Ammon's horn (tissue), 1 donor: ENCODE data around the gene RNF144A.
A peak's percentile ranks its signal among the peaks of the same experiment; 100 is the strongest.

Experiments used
- DNase-seq: peaks from one replicate; pipeline ENCODE4 v3.0.0-alpha.2; 2016; ENCODE audit warnings: low spot score

Gene RNF144A

DNA sequence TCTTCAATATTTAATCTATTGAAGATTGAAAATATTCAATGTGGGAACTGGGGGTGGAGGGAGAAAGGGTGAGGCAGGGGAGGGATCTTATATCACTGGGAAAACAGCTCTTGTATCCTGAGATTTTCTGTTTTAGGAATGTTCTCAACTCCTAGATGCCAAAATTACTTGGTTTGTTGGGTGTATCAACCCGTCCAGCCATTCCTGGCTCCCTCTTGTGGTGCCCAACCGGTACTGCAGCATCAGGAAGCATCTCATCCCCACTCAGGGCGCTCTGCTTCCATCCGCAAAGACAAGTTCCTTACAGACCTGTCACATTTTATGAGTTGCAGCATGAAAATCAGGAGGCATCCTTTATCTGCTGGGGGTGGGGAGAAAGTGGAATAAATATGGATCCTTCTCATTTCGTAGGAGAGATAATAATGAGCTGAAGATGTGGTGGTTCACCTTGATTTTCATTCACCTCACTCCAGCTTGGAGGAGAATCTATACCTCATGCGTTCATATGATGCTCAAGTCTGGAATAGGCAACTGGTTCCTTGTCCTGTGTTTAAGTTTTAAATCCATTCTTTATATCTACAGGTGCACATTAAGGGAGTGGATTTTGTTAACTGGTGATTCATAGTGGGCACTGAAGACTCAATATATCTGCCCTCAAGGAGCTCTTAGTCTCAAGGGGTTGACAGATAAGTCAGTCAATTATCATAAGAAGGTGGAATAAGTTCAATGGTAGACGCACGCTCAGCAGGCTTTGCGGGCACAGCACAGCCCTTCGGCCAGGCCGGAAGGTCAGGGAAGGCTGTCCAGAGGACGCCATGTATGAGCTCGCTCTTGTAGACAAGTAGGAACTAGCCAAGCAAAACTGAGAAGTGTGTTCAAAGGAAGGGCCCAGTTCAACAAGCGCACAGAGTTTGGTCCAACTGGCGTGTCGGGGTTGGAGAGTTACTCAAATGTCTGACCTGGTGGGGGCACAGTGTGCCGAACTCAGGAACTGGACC lies 127.3 kb downstream of the RNF144A start:
- DNase-seq: peak; percentile 82

DNA sequence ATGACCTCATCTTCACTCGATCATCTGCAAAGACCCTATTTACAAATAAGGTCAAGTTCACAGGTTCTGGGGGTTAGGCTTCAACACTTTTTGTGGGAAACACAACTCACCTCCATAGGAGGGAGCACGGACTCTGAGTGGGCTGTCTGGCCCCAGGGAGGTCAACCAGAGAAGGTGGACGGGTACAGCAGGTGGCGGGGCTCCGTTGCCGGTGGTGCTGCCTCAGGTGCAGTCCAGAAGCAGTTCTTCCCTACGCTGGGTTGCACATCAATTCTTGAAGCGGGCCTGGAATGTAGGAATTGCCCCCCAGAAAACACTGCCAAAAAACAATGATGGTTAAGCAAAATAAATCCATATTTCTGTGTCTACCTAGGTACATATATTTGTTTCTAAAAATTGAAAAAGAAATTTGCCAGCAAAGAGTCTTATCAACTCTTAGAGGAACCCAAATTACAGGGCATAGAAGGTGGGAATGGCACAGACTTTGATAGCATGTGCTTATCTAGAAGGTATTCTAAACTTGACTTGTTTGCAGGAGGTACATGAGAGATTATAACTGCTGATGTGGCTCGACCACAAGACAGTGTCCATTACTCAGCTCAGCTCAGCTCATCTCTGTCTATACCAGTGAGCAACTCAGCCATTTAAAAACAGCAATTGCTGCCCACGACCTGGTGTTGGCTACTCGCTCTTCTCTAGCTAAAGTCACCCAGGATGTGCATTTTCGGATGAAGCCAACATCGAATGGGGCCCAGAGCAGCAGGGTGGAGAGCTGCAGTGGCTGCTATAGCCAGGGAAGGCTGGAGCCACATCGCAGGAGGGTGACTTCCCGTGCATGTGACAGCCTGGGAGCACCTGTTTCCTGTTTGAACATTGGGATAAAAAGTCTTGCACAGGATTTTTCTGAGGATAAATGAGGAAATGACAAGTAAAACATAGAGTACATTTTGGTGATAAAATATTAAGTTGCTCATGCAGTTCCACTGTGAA lies 128.7 kb downstream of the RNF144A start:
- no peak for DNase-seq

DNA sequence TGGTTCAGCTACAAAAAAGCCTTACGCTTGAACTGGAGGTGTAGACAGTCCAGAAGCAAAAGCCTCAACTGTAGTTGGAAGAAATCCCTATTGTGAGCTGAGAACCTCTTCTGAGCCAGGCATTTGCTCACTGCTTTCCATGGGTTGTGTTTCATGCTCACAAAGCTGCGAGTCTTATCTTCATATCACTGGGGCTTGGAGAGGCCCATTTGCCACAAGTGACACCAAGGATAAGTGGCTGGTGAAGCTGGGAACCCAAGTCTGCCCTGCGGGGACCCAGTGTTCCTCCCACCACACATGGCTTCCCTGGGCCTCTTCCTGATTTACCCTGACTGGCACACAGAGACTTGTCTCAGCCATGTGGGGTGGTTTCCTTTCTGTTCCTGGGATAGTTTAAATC lies 130.4 kb downstream of the RNF144A start:
- no peak for DNase-seq

DNA sequence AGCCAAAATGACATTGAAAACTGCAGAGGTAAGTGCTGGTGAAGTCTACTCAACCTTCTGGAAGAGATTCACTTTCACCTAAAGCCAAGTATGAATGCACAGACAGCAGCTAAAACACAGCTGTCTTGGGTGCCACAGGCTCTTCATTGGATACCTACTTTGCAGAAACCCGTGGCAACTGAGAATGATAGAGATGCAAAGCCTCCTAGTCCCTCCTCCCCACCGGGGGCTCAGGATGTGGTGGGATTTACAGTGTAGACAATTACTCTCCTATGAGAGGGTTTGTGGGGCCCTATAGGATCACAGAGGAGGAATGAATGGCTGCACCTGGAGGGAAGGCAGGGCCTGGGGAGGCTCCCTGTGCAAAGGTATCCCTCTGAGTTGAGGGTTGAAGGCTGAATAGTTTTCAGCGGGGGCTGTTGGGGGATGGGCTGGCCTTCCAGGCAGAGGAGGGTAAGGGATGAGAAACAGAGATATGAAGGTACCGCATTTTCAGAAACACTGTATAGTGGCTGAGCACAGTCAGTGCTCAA lies 131.6 kb downstream of the RNF144A start:
- DNase-seq: no peak

DNA sequence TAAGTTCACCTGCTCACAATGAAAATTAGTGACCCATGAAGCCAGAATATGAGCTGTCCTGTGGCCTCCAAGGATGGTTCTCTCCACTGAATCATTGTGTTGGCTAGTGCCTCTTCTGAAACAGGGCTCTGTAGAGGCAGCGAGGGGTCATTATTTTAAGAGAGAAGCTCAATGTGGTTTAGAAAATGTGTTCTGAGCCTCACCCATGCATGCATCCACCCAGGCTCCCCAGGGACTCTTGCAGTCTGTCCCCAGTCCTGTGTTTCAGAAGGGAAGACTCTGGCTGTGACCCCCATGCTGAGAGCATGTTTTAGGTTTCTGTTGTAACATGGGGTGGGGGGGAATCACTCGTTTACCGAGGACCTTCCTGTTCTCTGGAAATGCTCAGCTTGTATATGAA lies 135.2 kb downstream of the RNF144A start:
- DNase-seq: no peak

DNA sequence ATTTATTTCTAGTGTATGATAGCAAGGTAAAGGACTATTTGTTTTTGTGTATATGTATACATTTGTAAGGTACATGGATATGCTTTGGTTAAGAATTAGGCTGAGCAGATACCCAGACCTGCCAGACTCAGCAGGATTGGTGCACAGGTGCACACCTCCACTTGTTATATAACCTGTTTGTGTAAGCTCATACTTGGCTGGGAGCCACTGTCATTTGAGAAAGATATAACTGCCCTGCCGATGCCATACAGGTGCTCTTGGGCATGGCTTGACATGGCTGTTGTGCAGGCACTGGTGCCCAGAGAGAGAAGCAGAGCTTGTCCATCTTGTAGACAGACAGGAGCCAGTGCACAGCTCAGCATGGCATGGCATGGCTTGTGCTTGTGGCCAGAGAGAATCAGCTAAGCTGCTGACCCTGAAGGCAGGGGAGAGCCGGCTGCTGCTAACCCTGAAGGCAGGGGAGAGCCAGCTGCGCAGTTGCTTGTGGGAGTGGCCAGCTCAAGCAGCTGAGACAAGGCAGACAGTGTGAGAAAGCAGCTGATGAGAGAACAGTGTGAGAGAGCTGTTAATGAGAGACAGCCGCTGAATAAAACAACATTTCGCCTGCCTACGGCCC lies 136.5 kb downstream of the RNF144A start:
- DNase-seq: peak; percentile 75

DNA sequence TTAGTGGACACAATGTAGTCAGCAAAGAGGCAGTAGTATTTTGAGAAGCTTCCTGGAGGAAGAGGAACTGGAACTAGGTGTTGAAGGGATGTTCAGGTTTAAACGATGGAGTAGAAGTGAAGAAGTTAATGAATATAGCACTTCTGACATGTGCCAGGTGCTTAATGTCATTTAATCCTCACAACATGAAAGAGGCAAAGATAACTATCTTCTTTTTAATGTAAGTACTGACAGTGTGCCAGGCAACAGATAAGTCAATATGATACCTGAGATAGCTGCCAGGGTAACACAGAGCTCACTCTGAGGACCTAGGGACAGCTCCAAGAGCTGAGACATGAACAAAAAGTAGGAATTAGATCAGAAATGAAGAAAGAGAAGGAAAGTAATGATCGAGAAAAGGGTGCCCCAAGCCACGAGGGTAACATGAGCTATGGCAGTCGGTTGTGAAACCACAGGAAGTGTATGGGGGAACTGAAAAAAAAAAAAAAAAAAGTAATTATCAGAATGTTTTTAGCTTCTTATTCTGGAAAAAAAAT lies 140.7 kb downstream of the RNF144A start:
- no peak for DNase-seq

DNA sequence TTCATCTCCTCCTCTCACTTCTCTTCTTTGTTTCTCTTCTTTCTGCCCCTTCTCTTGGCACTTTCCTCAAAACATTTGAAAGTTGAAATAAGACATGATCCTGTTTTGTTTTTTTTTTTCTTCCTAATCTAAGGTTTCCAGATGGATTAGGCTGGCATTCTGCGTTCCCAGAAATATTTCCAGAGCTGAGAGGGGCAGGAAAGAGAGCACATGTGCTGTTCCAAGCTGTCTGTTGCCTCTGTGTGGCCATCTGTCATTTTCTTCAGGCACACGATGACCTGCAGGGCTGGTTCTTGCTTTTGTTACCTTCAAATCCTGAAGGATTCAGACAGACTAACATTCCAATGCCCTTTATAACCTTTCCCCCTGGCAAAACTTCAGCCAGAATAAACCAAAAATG lies 142.9 kb downstream of the RNF144A start:
- DNase-seq: no peak

DNA sequence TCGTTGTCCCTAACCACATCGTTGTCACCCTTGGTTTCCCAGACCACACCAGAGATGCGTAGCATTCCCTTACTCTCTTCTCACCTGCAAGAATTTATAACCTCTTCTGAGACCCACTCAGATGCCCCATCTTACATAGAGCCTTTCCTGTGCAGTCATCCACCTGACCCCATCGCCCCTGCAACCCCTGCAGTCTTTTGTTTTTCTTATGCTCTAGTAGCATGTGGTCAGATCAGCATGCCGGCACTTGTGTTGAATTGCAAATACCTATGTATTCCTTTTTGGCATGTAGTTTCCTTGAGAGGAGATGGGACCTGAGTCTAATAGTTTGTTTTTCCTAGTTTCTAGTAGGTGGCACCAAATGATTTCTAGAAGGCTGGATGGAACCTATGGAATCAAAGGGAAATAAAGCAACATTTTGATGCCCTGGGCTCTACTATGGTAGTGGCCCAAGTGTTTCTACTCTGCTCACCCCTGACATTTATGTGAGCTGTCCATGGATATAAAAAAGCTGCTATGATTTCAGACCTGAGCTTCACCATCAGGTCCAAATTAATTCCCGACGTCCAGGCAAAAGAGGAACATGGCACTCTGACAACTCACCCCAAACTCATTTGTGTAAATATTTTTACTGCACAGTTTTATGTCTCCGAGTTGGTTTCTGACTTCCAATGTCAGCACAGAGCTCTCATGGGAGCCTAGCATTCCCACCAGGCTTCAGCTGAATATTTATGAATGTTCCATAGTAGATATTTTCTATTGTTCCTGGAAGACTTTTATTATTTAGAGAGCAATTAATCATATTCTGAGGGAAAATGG lies 143.6 kb downstream of the RNF144A start:
- DNase-seq: no peak

DNA sequence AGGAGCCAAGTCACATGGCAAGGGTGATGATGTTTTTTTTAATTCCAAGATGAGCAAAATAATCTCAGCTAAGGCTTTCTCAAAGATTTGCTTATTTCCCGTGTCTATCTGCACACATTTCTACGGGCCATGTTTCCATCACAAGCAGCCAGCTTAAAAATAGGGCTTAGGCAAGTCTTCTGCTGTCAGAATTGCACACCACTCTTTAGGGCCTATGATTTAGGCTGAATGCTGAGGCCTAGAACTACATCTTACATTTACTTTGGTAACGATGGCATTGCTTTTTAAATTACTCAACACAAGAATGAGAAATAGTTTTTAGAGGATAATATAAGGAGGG lies 144.2 kb downstream of the RNF144A start:
- no peak for DNase-seq

DNA sequence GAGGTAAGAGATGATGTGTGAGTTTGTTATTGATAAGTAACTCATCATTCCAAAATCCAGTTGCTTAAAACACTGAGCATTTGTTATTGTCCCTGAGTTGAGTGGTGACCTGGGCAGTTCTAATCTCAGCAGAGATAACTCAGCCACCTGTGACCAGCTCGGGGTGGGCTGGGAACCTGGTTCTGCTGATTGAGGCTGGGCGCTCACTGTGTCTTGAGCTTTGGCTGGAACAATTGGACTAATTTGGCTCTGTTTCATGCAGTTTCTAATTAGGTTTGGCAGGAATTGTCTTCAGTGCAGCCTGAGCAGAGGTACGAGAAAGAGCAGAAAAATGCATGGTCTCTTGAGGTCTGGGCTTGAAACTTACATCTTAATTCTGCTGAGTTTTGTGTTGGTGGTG lies 144.7 kb downstream of the RNF144A start:
- no peak for DNase-seq

DNA sequence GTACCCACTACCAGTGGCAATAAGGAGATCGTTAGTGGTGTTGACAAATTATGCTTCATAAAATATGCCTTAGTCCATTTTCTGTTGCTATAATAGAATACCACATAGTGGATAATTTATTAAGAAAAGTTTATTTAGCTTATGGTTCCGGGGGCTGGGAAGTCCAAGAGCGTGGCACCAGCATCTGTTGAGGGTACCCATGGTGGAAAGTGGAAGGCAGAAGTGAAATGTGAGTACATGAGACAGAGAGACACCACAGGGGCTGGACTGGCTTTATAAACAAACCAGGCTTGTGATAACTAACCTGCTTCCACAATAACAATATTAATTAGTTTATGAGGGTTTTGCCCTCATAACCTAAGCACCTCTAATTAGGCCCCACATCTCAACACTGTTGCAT lies 146.6 kb downstream of the RNF144A start:
- no peak for DNase-seq

DNA sequence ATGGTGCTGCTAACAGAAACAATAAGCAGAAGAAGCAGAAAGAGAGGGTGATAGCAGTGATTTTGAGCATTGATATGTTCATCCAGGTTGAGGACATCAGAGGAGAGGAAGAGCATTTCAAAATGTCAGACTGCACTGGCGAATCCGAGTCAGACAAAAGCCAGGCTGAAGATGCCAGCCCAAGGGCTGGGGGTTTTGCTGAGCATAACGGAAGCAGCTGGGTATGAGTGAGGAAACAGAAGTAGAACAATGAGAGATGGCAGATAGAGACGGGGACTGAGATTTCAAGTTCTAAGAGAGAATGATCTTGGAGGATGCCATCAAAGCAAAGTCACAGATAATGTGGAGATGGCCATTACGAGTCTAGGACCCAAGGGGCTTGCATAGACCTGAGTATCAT lies 151.2 kb downstream of the RNF144A start:
- DNase-seq: no peak

DNA sequence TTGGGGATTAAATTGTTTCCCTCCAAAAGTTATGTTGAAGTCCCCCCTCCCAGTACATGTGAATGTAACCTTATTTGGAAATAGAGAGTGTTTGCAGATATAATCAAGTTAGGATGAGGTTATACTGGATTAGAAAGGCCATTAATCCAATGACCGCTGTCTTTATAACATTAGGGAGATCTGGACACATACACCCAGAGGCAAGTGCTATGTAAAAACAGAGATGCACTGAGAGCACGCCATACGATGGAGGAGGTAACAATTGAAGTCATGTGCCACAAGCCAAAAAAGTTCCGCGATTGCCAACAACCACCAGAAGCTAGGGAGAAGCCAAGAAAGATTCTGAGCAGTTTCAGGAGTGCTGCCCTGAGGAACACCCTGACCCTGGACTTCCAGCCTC lies 153.3 kb downstream of the RNF144A start:
- no peak for DNase-seq

DNA sequence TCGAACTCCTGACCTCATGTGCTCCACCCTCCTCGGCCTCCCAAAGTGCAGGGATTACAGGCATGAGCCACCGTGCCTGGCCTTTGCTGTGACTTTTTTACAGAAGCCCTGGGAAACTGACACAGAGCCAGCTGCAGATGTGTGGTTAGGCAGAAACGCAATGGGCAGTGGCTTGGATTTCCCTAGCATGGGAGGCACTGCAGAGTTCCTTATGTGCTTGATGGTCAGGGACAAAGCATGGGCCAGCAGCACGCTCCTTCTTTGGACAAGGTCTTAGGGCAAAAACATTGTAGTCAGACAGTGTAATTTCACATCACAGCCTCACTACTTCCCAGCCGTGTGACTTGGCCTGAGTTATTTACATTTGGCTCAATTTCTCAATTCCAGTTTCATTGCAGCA lies 153.9 kb downstream of the RNF144A start:
- DNase-seq: no peak

DNA sequence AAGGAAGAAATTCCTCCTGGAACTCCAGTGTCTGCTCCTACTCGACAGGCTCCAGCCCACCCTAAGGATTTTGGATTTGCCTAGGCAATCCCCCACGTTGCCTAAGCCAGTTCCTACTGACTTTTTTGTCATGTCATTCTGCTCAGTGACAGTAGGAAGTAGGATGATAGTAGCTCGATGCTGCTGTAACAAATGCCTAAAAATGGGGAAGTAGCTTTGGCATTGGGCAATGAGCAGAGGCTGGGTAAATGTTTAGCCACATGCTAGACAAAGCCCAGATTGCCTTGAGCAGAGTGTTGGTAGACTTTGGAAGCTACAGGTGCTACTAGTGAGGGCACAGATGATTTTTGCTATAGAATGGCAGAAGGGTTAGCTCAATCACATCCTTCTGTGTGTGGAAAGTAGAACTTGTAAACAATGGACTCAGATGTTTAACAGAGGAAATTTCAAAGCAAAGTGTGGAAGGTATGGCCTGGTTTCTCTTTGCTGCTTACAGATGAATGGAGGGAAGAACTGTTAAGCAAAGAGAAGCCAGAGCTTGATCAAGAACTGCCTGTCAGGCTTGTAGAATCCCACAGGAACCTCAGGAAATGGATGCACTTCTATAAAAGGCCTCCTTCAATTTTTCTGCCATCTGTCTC lies 154.8 kb downstream of the RNF144A start:
- no peak for DNase-seq

DNA sequence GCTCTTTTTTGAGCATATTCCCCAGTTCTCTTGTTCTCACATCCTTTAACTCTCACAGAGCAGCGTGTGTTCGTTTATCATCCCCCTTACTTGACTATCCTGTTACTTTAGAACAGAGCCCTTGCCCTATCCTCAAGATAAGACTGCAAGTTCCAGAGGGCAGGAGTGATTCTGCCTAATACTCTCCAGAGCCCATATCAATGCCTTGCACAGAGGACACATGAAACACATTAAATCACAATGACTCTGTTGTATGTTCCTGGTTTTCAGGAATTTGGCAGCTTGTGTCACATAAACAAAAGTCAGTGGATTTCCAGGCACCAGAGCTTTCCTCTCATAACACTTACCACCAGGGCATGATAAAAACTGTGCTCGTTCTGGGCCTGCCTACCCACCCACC lies 156.7 kb downstream of the RNF144A start:
- DNase-seq: no peak

DNA sequence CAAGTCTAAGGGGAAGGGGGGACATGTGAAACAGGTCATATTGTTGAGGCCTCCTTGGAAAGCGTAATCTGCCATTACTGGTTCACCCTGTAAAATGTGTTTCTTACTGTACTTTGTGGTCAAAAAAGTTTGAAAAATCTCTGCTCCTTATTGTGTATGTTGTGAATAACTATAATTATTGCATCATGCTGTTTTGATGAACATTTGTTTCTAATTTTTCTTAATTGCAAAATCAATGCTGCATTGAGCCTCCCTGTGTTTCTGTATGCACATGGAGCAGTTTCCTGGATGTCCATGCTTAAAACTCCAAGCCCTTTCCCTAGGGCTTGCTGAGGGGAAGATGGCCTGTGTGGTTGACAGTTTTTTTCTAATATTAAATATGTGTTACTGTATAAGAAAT lies 158.6 kb downstream of the RNF144A start:
- no peak for DNase-seq

DNA sequence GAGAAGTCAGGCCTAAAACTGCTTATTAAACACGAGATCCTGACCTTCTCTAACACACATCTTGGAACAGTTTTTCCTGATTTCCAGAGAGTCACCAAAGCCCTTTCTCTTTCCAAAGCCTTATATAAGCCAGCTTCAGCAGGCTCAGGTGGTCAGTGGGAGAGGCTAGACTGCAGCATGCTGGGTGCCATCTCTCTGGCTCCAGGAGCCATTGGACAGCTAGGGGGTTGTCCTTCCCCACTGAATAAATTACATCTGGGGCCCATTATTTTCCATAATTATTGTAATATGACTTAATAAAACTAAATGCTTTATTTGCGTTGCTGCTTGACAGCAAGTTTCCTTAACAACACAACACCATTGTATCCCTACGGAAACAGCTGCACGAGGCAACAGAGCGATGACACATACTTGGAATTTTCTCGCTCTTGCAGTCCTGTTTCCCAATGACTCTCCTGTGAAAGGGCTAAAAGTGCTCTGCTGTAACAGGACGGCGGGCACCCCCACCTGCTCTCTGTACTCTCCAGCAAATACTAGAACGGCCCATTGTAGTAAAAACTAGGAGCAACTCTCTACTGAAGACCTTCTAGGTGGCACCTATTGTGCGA lies 160.6 kb downstream of the RNF144A start:
- DNase-seq: no peak
